ENCODE data around the gene CALR. TPM values are rescaled to one million over a fixed set of nuclear protein-coding genes. Genes with fewer than 3 reads are reported as not detected.
A peak's percentile ranks its signal among the peaks of the same experiment; 100 is the strongest.

Gene CALR
- total RNA-seq, 2 donors from 2014 or later = 873 to 1,303 TPM

- peak; percentile 93 for DNase-seq
- no peaks in the 10 kb centered on the region for H3K4me1 Mint-ChIP-seq
- H3K27me3 Mint-ChIP-seq (ENCODE audit: insufficient read depth) = peaks cover 18% of the 10 kb centered on the region
- Histone ChIP-seq H3K9ac (ENCODE audit: extremely low read depth, low read length, poor library complexity, severe bottlenecking) (no peak overlapping the region), H3K4me3 (ENCODE audit: low read length) (peak overlapping the region; percentile 68), H3K27ac (ENCODE audit: low read depth, low read length) (no peak overlapping the region), H3K27me3 (ENCODE audit: control insufficient read depth, insufficient read depth, low read length, poor library complexity, severe bottlenecking) (peaks cover 64% of the 10 kb centered on the region), H3K4me1 (ENCODE audit: control insufficient read depth, insufficient read depth, low read length) (no peaks in the 10 kb centered on the region), H3K9me3 (ENCODE audit: control insufficient read depth, low read length) (no peaks in the 10 kb centered on the region), H3K36me3 (ENCODE audit: control insufficient read depth, insufficient read depth, low read length) (no peaks in the 10 kb centered on the region)
- peak; percentile 97 for TF ChIP-seq CTCF (conservative IDR thresholded peaks at IDR 0.05)
- H3K9me3 Mint-ChIP-seq = no peaks in the 10 kb centered on the region
- 11 to 28% methylated on average over 15 to 51 of the region's 51 CpGs for WGBS, 2 experiments (ENCODE audit: insufficient coverage in 1 of 2, insufficient read length in 1 of 2)
- H3K36me3 Mint-ChIP-seq (ENCODE audit: low read depth) = no peaks in the 10 kb centered on the region
- no peak overlapping the region for H3K27ac Mint-ChIP-seq
- H3K4me3 Mint-ChIP-seq = no peak overlapping the region
Measured at GRCh38 chr19:12983542-12984142, 45.2 kb downstream of the CALR start.

- Histone ChIP-seq H3K36me3 (ENCODE audit: control insufficient read depth, insufficient read depth, low read length) (no peaks in the 10 kb centered on the region), H3K27me3 (ENCODE audit: control insufficient read depth, insufficient read depth, low read length, poor library complexity, severe bottlenecking) (peaks cover 68% of the 10 kb centered on the region), H3K4me3 (ENCODE audit: low read length) (no peak overlapping the region), H3K27ac (ENCODE audit: low read depth, low read length) (no peak overlapping the region), H3K9me3 (ENCODE audit: control insufficient read depth, low read length) (no peaks in the 10 kb centered on the region), H3K9ac (ENCODE audit: extremely low read depth, low read length, poor library complexity, severe bottlenecking) (no peak overlapping the region), H3K4me1 (ENCODE audit: control insufficient read depth, insufficient read depth, low read length) (no peaks in the 10 kb centered on the region)
- WGBS, 2 experiments (ENCODE audit: insufficient coverage in 1 of 2, insufficient read length in 1 of 2) = 91% methylated on average over 3 of the region's 3 CpGs; no CpG with 5 or more reads in 1 of the 2 experiments
- H3K27me3 Mint-ChIP-seq (ENCODE audit: insufficient read depth) = peaks cover 13% of the 10 kb centered on the region
- H3K27ac Mint-ChIP-seq = no peak overlapping the region
- TF ChIP-seq CTCF (conservative IDR thresholded peaks at IDR 0.05) = no peak
- no peak overlapping the region for H3K4me3 Mint-ChIP-seq
- no peaks in the 10 kb centered on the region for H3K36me3 Mint-ChIP-seq (ENCODE audit: low read depth)
- no peaks in the 10 kb centered on the region for H3K9me3 Mint-ChIP-seq
- no peak for DNase-seq
- H3K4me1 Mint-ChIP-seq = no peaks in the 10 kb centered on the region
Measured at GRCh38 chr19:12984143-12984627, 45.8 kb downstream of the CALR start.

GRCh38 chr19:12984683-12985048 is 46.3 kb downstream of the CALR start:
- 66% methylated on average over 8 of the region's 10 CpGs; no CpG with 5 or more reads in 1 of the 2 experiments for WGBS, 2 experiments (ENCODE audit: insufficient coverage in 1 of 2, insufficient read length in 1 of 2)

More at GRCh38 chr19:12984683-12985048, 46.3 kb downstream of the CALR start:
- Histone ChIP-seq H3K36me3 (ENCODE audit: control insufficient read depth, insufficient read depth, low read length) (no peaks in the 10 kb centered on the region), H3K9me3 (ENCODE audit: control insufficient read depth, low read length) (no peaks in the 10 kb centered on the region), H3K27me3 (ENCODE audit: control insufficient read depth, insufficient read depth, low read length, poor library complexity, severe bottlenecking) (peaks cover 73% of the 10 kb centered on the region), H3K27ac (ENCODE audit: low read depth, low read length) (no peak overlapping the region), H3K9ac (ENCODE audit: extremely low read depth, low read length, poor library complexity, severe bottlenecking) (no peak overlapping the region), H3K4me3 (ENCODE audit: low read length) (no peak overlapping the region), H3K4me1 (ENCODE audit: control insufficient read depth, insufficient read depth, low read length) (no peaks in the 10 kb centered on the region)
- H3K4me3 Mint-ChIP-seq = no peak overlapping the region
- no peaks in the 10 kb centered on the region for H3K4me1 Mint-ChIP-seq
- DNase-seq = no peak
- H3K36me3 Mint-ChIP-seq (ENCODE audit: low read depth) = no peaks in the 10 kb centered on the region
- H3K9me3 Mint-ChIP-seq = no peaks in the 10 kb centered on the region
- TF ChIP-seq CTCF (conservative IDR thresholded peaks at IDR 0.05) = no peak
- H3K27ac Mint-ChIP-seq = no peak overlapping the region
- H3K27me3 Mint-ChIP-seq (ENCODE audit: insufficient read depth) = peaks cover 8% of the 10 kb centered on the region

All from endodermal cell (in vitro differentiated cells).